Inflammatory macrophage treated with lipopolysaccharide for 4 hours (primary cell): Measurements from ENCODE around the gene PAK5.

ENCODE experiments used
- DNase-seq: peaks from one replicate; pipeline ENCODE4 v3.0.0-alpha.2; 2020

Gene PAK5

DNA sequence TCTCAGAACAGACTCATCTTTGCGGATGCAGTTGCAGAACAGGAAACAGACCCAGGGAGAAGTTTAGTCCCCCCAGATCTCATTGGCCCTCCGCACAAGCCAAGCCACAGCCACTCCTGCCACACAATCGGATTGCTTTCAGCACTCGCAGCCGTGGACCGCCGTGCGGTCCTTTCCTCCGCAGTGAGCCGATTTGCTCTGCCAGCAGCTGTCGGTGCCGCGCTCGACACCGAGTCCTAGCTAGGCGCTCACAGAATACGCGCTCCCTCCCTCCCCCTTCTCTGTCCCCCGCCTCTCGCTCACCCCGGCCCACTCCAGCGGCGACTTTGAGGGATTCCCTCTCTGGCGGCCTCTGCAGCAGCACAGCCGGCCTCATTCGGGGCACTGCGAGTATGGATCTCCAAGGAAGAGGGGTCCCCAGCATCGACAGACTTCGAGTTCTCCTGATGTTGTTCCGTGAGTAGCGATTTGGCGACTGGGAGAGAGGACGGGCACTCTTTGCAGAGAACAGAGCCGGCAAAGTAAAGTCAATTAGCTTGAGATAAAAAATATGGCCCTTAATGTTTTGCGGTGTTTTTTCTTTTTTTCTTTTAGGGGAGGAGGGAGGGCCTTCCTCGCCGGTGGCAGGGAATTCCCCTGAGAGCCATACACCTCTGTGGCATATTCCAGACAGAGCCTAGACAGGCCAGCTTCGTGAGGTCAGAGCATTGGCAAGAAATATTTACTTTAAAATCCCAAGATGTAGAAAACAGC lies 324.2 kb downstream of the PAK5 start, which contains the start of gene LAMP5:
Gene LAMP5 (plus strand): TSS at position 130 of the 753 bp plus-strand sequence. CDS start 263 bp downstream, at position 393.
- DNase-seq, result peak; percentile 19

DNA sequence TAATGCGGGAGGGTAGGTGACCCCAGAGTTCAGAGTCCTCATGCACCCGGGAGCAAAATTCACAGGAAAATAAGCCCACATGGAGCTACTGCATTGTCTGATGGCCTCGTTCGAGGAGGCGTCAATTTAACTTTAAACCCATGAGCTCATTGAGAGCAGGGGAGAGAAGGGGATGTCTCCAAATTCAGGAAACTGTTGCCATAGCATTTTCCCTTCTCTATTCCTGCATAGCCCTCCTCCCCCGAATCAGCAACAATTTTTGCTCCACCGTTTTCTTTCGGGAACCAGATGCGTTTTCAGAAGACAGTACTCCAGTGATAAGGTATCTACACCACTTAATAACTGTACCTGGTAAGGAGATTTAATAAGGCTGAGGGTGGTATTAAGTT lies 324.8 kb downstream of the PAK5 start:
- DNase-seq, result peak; percentile 10

DNA sequence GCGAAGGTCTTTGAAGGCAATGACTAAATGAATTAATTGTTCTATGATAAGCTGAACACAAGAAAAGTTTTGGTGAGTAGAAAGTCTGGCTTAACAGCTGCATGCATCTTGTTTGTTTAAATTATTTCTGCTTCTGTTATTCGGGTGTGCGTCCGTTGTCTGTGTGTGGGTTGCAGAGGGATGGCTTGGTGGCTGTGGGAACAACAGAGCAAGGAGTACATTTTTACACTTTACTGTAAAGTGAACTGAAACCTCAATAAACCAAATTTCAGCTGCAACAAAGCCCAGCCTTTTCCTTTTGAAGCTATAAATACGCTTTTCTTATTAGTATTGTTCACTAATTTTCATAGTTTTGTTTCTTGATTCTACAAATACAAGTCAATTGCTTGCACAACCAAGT lies 328.0 kb downstream of the PAK5 start:
- no peak for DNase-seq

DNA sequence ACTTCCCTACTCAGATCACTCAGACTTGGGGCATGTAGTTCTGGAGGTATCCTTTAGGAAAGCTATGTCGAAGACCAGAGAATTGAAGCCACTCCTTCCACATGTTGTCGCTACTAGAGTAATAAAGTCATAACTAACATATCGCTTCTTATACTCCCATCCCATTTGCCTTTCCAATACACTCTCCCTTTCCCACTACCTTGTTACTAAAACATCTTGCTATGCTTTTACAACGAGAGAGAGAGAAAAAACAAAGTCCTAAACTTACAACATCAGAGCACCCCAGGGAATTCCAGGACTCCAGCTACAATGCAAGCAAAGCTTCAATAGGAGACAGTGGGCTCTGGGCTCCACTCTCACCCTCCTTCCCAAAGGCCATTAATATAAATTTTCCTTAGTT lies 329.6 kb downstream of the PAK5 start:
- no peak for DNase-seq

DNA sequence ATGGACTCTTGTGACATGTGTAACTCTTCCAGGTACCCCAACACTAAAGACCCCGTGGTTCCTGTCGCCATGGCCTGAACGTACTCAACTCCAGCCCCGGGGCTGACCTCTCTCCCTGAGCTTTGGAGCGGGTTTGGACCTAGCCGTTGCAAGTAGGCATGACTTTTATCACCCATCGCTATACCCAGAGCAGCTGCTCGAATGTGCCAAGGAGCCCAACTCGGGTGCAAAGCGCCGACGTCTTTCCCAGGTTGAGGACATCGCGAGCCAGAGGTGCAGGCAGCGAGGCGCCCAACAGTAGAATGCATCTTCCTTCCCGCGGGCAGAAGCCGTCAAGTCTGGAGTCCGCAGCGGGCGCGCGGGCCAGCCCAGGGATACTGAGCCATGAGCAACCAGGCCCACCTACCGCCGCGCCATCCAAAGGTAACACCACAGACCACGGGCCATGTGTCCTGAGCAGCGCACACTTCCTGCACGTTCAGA lies 330.1 kb downstream of the PAK5 start:
- DNase-seq, result no peak

DNA sequence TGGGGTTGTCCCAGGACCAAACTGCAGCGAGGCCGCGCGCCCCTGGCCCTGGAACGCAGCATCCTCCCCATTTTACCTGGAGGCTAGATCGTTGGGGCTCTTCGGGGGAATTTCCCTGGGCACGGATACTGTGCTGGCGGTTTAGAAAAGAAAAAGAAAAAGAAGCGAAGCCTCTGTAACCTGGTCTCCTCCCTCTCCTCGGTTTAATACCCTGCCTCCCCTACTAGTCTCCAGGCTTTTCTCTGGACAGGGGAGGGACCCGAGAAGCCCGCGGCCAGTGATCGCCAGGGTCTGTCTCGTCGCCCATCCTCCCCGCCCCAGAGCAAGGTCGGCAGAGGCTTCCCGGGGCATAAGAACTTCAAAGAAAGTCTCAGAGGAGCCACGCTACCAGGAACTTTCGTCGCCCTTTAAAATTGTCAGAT lies 330.6 kb downstream of the PAK5 start:
- DNase-seq, result no peak

DNA sequence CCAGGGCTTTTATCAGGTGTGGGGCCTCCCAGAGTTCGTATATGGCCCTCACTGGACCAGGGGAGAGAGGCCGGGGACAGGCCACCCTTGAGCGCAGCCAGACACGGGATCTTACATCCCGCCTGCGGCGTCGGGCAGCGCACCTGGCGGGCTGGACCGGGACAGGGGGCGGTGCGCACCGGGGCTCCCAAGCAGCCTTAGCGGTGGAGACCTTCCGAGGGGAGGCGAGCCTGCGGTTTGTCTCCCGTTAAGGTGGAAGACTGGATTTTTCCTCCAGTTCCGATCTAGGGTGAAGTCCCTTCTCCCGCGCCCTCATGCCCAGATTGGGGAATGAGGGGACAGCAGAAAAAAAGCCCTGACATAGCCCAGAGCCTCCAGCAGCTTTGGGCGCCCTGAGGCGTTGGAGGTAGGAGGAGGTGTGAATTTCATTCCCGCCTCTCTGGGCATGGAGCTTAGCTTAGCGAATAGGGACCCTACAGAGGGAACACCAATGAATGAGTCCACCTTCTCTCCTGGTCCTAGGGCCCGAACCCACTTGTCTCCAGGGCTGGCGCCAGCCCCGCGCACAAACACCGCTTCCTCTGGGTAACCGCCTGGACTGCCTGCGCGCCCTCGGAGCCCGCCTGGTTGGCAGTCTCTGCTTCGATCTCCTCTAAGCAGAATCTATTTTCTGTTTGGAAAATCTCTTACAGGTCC lies 331.2 kb downstream of the PAK5 start:
- no peak for DNase-seq

DNA sequence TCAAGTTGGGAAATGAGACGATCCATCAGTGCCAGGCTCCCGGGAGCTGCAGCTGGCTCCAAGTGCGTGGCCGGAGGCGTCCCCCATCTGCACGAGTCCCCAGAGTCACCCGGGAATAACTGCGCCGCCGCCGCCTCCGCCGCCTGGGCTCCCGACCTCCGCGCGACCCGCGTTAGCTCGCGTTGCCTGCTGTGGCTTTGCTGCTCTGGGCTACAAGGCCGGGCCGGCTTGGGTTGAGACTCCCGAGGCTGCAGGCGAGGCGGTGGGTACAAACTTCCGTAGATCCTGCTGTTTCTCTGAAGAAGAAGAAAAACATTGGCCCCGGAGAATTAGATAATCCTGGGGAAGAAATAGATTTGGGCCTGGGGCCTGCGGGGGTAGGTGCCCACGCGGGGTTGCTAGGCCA lies 331.9 kb downstream of the PAK5 start:
- DNase-seq, result no peak

DNA sequence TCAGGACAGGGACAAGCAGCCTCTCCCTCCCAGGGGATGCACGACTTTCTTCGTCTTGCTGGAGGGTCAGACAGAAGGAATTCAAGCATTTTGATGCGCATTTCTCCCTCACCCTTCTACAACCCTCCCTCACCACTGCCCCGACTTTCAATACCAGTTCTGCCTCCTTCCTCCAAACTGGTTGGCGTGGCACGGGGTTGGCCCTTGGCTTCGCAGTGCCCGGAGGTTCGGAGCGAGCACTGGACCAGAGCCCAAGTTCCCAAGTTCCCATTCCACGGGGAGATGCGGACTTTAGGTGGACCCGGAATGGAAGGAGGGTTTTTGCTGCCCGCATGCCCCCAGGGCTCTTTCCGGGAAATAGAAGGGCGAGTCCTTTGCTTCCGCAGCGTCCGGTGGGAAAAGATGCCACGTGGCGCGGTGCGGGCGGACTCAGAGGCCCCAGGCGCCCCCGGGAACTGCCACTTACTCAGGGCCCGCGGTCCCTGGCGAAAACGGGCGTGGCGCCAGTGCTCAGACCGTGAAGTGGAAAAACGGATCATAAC lies 332.5 kb downstream of the PAK5 start:
- DNase-seq, result peak; percentile 52

DNA sequence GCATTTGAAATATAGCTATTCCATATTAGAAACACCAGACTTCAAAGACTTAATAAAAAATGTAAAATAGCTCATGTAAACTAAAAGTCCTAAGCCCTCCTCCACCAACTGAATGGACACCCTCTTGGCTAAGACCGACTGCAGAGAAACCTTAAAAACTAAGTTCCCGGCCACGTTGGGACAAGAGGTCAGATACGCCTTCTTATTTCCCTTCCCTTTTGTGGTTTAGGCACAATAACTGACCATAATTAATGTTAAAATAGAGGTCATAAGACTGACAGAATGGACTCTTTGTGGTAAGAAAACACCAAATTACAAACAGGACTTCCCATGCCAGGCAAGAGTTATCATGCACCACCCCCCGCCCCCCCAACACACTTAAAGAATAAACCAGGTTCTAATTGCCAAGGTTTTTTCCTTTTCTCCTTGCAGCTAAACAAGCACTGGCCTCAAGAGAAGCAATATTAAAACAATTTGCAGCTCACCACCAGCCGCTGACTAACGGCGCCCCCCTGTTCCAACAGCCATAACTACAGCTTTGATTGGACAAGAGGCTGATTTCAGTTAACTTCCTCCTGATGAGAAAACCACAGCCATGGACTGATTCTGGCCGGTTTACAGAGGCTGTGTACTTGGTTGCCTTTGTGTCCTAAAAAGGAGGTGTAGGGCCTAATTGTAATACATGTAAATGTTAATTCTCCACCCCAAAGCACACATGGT lies 335.2 kb downstream of the PAK5 start:
- peak; percentile 75 for DNase-seq

DNA sequence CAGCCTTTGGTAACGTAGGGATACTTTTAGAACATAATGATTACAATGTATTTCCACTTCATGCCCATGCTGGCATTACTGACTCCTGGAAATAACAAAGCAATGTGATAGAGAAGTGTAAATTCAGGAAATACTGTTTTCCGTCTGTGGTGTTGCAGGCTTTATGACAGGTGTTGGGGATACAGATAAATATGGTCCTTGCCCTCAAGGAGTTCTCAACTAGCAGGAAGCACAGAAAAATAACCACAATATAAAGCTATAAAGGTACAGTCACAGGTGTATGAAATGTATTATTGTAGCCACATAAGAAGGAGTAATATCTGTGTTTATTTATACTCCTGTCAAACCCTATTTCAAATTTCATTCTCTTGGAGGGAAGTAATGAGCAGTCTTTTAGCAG lies 337.4 kb downstream of the PAK5 start:
- no peak for DNase-seq

DNA sequence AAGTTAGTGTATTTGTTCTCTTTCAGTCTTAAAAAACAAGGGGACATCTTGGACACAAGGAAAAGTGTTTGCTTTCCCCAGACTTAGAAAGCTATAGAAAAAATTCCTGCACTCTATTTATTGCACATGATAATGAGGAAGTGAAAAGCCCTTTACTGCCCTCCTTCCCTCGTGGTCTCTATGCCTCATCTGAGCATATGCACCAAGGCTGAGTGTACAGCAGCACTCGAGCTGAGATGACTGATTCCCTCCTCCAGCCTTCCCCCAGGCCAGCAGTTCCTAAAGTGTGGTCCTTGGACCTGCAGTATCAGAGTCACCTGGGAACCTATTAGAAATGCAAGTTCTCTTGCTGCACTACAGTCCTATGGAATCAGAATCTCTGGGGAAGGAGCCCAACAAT lies 338.8 kb downstream of the PAK5 start:
- peak; percentile 94 for DNase-seq

DNA sequence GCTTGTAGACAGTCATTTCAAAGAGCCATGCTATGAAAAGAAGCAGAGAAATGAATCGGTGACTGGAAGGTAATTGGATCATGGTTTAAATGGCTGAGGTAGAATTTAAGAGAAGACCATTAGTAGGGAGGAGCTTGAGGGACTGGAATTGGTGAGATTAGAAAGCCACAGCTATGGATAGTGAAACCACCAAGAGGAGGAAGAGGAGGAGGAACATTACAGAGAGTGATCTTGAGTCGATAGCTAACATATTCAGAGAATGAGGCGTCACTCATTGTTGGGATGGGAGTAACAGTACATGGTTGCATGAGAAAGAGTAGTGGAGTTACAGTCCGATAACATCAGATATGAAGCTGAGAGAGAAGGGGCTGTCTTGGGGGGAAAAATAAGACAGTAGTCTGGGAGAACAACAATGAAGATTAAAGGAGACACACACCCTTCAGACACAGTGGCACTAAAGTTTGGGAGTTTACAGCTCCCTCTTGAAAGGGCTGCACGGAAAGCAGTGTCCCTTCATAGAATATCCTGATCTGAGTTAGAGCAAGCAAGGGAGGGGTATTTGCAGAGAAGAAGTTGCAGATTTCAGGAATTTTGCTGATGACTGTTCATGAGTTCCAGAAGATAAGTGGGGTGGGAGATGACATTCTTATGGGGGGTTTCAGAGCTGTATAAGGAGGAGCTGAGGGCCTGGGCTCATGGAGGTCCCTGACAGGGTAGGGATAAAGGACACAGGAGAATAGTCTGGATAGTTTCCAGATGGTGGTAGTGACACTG lies 339.6 kb downstream of the PAK5 start:
- DNase-seq, result peak; percentile 77

DNA sequence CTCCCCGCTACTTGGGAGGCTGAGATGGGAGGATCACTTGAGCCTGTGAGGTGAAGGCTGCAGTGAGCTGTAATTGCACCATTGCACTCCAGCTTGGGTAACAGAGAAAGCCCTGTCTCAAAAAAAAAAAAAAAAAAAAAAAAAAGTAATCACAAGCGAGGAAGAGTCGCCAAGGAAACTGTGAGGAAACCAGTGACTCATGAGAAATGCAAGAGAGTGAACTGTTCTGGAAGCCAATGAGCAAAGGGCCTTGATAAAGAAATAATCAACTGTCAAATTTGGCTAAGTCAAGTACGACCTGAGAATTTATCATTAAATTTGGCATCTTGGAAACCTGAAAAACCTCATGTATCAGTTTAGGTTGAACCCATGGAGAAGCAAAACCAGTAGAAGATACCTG lies 340.6 kb downstream of the PAK5 start:
- DNase-seq, result peak; percentile 92

DNA sequence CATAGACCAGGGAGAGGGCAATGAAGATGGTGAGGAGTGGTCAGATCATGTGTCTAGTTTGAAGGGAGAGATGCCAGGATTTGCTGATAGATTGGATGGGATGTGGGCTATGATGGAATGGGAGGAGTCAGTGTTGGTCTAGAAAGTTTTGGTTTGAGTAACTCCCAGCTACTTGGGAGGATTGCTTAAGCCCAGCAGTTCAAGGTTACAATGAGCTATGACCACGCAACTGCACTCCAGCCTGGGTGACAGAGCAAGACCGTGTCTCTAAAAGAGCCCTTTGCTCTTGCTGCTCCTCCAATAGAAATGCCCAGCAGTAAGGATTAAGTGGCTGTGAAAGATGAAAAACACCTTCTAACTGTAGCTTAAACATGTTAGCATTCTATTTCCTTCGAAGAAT lies 342.7 kb downstream of the PAK5 start:
- peak; percentile 80 for DNase-seq

DNA sequence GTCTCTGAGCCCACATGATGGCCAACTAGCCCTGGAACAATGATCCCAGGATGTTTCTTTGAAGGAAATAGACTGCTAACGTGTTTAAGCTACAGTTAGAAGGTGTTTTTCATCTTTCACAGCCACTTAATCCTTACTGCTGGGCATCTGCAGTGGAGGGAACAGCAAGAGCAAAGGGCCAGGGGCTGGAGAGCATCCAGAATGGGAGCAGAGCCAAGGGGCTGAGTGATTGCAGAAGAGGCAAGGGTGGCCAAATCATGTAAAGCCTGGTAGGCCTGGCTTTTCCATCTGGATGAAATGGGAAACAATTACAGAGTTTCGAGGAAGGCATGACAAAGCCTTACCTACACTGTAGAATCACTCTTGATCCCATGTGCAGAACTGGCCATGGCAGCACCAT lies 343.2 kb downstream of the PAK5 start:
- no peak for DNase-seq

DNA sequence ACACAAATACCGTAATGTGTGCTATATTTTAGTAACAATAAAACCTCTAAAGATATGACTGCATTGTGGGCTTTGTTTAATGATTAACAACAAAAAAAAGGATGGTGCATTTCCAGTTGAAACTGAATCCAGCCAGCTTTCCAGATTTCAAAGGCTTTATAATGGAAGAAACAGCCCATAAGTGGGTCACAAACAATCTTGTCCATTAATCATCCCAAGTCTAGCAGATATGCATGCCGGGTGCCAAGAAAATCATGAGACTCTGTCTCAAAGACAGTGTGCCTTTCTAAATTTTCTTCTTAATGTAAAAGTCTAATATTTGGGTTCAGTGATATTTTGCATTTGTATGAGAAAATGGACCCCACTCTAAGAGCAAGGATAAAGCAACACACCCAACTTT lies 345.1 kb downstream of the PAK5 start:
- DNase-seq, result no peak

DNA sequence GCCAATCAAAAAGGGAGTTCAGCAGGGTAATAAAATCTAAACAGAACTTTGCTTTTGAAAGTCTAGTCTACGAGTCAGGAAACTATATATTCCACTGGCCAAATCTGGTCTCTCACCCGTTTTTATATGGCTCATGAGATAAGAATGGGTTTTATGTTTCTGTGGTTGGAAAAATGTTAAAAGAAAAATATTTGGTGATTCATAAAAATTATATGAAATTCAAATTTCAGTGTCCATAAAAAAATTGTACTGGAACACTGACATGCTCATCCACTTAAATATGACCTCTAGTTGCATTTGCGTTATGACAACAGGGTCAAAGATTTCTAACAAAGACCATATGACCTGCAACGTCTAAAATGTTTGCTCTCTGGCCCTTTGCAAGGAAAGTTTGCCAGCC lies 346.8 kb downstream of the PAK5 start:
- no peak for DNase-seq

DNA sequence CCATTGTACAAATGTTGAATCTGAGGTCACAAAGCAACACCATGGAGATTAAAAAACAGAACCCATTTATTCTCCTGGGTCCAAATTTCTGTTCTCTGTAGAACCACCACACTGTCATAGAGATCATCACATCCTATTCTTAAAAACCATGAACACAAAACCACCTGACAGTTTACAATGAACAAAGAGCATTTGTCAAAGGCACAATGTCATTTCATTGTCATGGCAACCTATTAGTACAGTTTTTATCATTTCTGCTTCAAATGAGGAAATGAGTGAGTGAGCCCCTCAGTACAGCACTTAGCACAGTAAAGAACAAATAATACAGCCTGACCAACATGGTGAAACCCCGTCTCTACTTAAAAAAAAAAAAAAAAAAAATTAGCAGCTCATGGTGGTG lies 347.6 kb downstream of the PAK5 start:
- DNase-seq, result peak; percentile 73

DNA sequence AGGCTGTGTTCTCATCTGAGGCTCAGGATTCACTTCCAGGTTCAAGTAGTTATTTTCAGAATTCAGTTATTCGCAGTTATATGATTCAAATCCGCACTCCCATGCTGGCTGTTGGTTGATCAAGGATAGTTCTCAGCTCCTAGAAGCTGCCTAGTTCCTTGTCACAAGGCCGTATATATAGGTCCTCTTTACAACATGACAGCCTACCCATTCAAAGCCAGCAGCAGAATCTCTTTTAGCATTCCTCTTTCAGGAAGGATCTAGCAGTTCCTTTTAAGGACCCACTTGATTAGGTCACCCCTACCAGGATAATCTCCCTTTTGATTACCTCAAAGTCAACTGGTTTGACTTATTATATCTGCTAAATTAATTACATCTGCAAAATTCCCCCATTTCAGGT lies 348.2 kb downstream of the PAK5 start:
- DNase-seq, result peak; percentile 42

DNA sequence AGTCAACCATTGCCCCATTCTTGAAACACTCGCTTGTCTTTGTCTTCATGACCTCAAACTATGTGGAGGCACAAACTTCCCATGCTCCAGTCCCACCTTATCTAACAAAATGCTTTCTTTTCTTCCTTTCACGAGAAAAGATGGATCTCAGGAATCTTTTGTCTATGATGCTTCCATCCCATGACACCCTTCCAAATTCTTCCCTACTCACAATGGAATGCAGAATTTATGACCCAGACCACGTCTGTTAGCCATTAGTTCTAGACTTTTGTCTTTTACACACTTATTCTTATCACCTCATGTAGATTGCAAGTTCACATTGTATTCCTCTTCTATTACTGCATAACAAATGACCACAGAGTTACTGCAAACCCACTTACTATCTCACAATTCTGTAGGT lies 348.7 kb downstream of the PAK5 start:
- no peak for DNase-seq

DNA sequence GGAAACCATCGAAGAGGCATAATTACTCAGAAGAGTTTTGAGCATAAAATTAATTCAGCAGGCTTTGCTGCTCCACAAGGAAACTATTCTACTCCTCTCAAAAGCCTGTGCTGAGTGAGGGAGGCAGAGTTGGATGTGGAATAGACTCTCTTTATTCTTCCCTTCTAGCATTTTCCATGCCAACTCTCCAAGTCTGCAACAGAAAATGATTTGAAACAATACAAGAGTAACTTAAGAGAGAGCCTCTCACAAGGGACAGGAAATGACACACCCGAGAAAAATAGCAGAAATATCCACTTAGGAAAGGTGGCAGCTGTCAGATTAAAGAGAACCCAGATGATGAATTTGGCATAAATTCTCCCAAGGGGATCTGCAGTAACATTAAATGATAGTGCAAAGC lies 350.8 kb downstream of the PAK5 start:
- DNase-seq, result peak; percentile 26
